H1 (cell line): ENCODE data around the gene SMARCE1.

ENCODE experiments used
- BRCA1 ChIP-seq: IDR thresholded peaks from 2 replicates; pipeline ENCODE4 v1.6.1; 2012; ENCODE audit warnings: low read depth, low read length, improper control_type of control experiment
- CHD2 ChIP-seq: IDR thresholded peaks from 2 replicates; pipeline ENCODE4 v1.6.1; 2012; ENCODE audit warnings: low read length, improper control_type of control experiment
- CREB1 ChIP-seq: IDR thresholded peaks from 2 replicates; pipeline ENCODE4 v1.6.1; 2012; ENCODE audit warnings: inconsistent platforms
- EGR1 ChIP-seq: IDR thresholded peaks from 2 replicates; pipeline ENCODE4 v1.6.1; 2011; ENCODE audit warnings: low read depth, low read length, borderline replicate concordance
- JUN ChIP-seq: IDR thresholded peaks from 2 replicates; pipeline ENCODE4 v1.6.1; 2011; ENCODE audit warnings: low read depth, mild to moderate bottlenecking, improper control_type of control experiment, low read length
- MAFK ChIP-seq: IDR thresholded peaks from 2 replicates; pipeline ENCODE4 v1.6.1; 2012; ENCODE audit warnings: low read depth, mild to moderate bottlenecking, improper control_type of control experiment, low read length
- POLR2A ChIP-seq, 2 experiments: IDR thresholded peaks; 1 replicate in 1 of 2; 2 replicates in 1 of 2; pipeline ENCODE4 v1.6.1; 2011; ENCODE audit warnings: low read depth in 2 of 2, low read length in 2 of 2, mild to moderate bottlenecking in 2 of 2; ENCODE audit errors: control extremely low read depth in 1 of 2
- POLR2AphosphoS5 ChIP-seq: IDR thresholded peaks from 2 replicates; pipeline ENCODE4 v1.6.1; 2011; ENCODE audit warnings: low read depth, low read length
- RNF2 ChIP-seq: fragments of 200-900, 300-1000 bp; sonication (generic); IDR thresholded peaks from 2 replicates; pipeline ENCODE4 v1.7.1; 2016; ENCODE audit warnings: borderline replicate concordance, low read depth, mild to moderate bottlenecking, antibody characterized with exemption, low read length; ENCODE audit not compliant: poor library complexity, severe bottlenecking; ENCODE audit errors: missing control alignments
- TF ChIP-seq, protein P1 (sequence below): IDR thresholded peaks from 2 replicates; pipeline ENCODE4 v1.6.1; 2012; ENCODE audit warnings: inconsistent platforms
- TF ChIP-seq, protein P2 (sequence below): IDR thresholded peaks from 2 replicates; pipeline ENCODE4 v1.6.1; 2012; ENCODE audit warnings: inconsistent platforms
- TF ChIP-seq, protein P3 (sequence below), 3 experiments: IDR thresholded peaks; 1 replicate in 2 of 3; 2 replicates in 1 of 3; pipeline versions ENCODE4 v1.5.1 to v1.6.1; 2011; ENCODE audit warnings: low read length in 3 of 3, mild to moderate bottlenecking in 3 of 3, inconsistent platforms in 2 of 3, low read depth in 1 of 3, moderate library complexity in 1 of 3; ENCODE audit not compliant: insufficient read depth in 1 of 3; ENCODE audit errors: control extremely low read depth in 1 of 3
- TF ChIP-seq, protein P4 (sequence below): IDR thresholded peaks from 2 replicates; pipeline ENCODE4 v1.6.1; 2011; ENCODE audit warnings: low read length, improper control_type of control experiment

DNA sequence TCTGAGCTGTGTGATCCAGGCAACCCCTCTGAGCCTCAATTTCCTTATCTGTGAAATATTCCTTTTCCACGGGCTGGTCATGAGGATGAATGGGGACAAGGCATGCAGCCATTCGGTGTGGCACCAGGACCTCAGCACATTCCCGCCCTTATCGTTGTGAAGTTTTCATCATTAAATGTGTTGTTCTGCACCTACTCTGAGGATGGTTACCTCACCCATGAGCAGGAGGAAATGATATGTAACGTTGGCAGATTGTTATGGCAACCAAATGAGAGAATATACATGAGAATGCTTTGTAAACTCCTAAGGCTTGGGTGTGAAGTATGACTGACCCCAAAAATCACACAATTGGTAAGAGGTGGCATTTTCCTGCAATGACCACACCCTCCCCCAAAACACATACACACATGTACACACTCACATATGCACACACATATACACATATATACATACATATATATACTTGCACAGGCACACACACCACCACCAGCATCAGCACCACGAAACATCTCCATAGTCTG, 39.5 kb downstream of the SMARCE1 start:
- TF ChIP-seq, protein P1, sequence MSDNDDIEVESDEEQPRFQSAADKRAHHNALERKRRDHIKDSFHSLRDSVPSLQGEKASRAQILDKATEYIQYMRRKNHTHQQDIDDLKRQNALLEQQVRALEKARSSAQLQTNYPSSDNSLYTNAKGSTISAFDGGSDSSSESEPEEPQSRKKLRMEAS, result no peak
- no peak for TF ChIP-seq JUN
- no peak for TF ChIP-seq MAFK
- no peak for TF ChIP-seq POLR2A (IDR thresholded peaks at IDR 0.05; ENCODE audit: control extremely low read depth in 1 of 2, low read depth in 2 of 2, low read length in 2 of 2)
- TF ChIP-seq CHD2, result no peak
- TF ChIP-seq, protein P2, sequence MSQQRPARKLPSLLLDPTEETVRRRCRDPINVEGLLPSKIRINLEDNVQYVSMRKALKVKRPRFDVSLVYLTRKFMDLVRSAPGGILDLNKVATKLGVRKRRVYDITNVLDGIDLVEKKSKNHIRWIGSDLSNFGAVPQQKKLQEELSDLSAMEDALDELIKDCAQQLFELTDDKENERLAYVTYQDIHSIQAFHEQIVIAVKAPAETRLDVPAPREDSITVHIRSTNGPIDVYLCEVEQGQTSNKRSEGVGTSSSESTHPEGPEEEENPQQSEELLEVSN, result peak; percentile 71; the same call in 1 of the 2 replicates
- TF ChIP-seq EGR1, result no peak
- no peak for TF ChIP-seq CREB1
- TF ChIP-seq BRCA1, result no peak
- TF ChIP-seq, protein P3, sequence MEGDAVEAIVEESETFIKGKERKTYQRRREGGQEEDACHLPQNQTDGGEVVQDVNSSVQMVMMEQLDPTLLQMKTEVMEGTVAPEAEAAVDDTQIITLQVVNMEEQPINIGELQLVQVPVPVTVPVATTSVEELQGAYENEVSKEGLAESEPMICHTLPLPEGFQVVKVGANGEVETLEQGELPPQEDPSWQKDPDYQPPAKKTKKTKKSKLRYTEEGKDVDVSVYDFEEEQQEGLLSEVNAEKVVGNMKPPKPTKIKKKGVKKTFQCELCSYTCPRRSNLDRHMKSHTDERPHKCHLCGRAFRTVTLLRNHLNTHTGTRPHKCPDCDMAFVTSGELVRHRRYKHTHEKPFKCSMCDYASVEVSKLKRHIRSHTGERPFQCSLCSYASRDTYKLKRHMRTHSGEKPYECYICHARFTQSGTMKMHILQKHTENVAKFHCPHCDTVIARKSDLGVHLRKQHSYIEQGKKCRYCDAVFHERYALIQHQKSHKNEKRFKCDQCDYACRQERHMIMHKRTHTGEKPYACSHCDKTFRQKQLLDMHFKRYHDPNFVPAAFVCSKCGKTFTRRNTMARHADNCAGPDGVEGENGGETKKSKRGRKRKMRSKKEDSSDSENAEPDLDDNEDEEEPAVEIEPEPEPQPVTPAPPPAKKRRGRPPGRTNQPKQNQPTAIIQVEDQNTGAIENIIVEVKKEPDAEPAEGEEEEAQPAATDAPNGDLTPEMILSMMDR (IDR thresholded peaks at IDR 0.05; ENCODE audit: control extremely low read depth in 1 of 3, insufficient read depth in 1 of 3, low read depth in 1 of 3, low read length in 3 of 3), result no peak
- TF ChIP-seq, protein P4, sequence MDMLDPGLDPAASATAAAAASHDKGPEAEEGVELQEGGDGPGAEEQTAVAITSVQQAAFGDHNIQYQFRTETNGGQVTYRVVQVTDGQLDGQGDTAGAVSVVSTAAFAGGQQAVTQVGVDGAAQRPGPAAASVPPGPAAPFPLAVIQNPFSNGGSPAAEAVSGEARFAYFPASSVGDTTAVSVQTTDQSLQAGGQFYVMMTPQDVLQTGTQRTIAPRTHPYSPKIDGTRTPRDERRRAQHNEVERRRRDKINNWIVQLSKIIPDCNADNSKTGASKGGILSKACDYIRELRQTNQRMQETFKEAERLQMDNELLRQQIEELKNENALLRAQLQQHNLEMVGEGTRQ, result no peak
- TF ChIP-seq RNF2, result no peak
- TF ChIP-seq POLR2AphosphoS5, result no peak
